ENCODE measurements around the gene ABCA13.

ABCA13 gene

GRCh38 chr7:48497521-48497920, 326.3 kb downstream of the ABCA13 start:
- Histone ChIP-seq H3K18ac (ENCODE audit: low read depth in 1 of 2, low read length in 2 of 2) (no peak overlapping the region), H2BK120ac (ENCODE audit: low read depth, low read length) (no peak overlapping the region), H3K4me1 (ENCODE audit: control insufficient read depth, insufficient read depth, low read depth, low read length) (no peaks in the 10 kb centered on the region), H2BK5ac (ENCODE audit: low read depth, low read length, poor library complexity, severe bottlenecking) (no peak overlapping the region), H3K27me3 (ENCODE audit: control insufficient read depth in 1 of 2, insufficient read depth in 1 of 2, low read length in 2 of 2) (no peaks in the 10 kb centered on the region), H3K79me1 (replicated peaks; ENCODE audit: low read length, poor library complexity, severe bottlenecking) (no peaks in the 10 kb centered on the region), H3K4me2 (ENCODE audit: low read length, poor library complexity, severe bottlenecking) (no peak overlapping the region), H3K27ac (ENCODE audit: low read length, poor library complexity, severe bottlenecking) (no peak overlapping the region), H2BK12ac (ENCODE audit: low read length in 2 of 2) (no peak overlapping the region), H3K9me3 (ENCODE audit: control insufficient read depth, low read length) (peaks cover 4% of the 10 kb centered on the region), H3K4me3 (ENCODE audit: insufficient read depth in 1 of 2, low read depth in 1 of 2, low read length in 2 of 2) (no peak overlapping the region), H3K4ac (ENCODE audit: low read depth in 1 of 2, low read length in 2 of 2) (no peak overlapping the region), H2BK15ac (ENCODE audit: low read depth, poor library complexity, severe bottlenecking) (no peak overlapping the region), H3K36me3 (ENCODE audit: control insufficient read depth in 1 of 2, insufficient read depth in 2 of 2, low read depth in 1 of 2, low read length in 2 of 2) (no peaks in the 10 kb centered on the region), H4K91ac (ENCODE audit: low read length) (no peak overlapping the region), H3K23ac (ENCODE audit: low read length in 2 of 2) (no peak overlapping the region), H3K14ac (ENCODE audit: low read length in 2 of 2) (no peak overlapping the region), H2AFZ (ENCODE audit: low read depth, low read length) (no peak overlapping the region), H2AK5ac (ENCODE audit: low read length, severe bottlenecking) (no peak overlapping the region), H3K9ac (ENCODE audit: low read length) (no peak overlapping the region), H4K8ac (ENCODE audit: low read length) (no peak overlapping the region)
- 46% methylated on average over 3 of the region's 3 CpGs for WGBS
- no peak for DNase-seq

- H2BK120ac ChIP-seq (ENCODE audit: low read depth, low read length): no peak overlapping the region
- H3K9ac ChIP-seq (ENCODE audit: low read length): no peak overlapping the region
- no peak overlapping the region for H3K23ac ChIP-seq (ENCODE audit: low read length in 2 of 2)
- no peak overlapping the region for H4K91ac ChIP-seq (ENCODE audit: low read length)
- no peaks in the 10 kb centered on the region for H3K27me3 ChIP-seq (ENCODE audit: control insufficient read depth in 1 of 2, insufficient read depth in 1 of 2, low read length in 2 of 2)
- no peak overlapping the region for H2BK15ac ChIP-seq (ENCODE audit: low read depth, poor library complexity, severe bottlenecking)
- H3K4me1 ChIP-seq (ENCODE audit: control insufficient read depth, insufficient read depth, low read depth, low read length): no peaks in the 10 kb centered on the region
- no peak overlapping the region for H3K27ac ChIP-seq (ENCODE audit: low read length, poor library complexity, severe bottlenecking)
- DNase-seq: no peak
- H3K4me2 ChIP-seq (ENCODE audit: low read length, poor library complexity, severe bottlenecking): no peak overlapping the region
- H4K8ac ChIP-seq (ENCODE audit: low read length): no peak overlapping the region
- H3K18ac ChIP-seq (ENCODE audit: low read depth in 1 of 2, low read length in 2 of 2): no peak overlapping the region
- no peak overlapping the region for H3K4ac ChIP-seq (ENCODE audit: low read depth in 1 of 2, low read length in 2 of 2)
- no peak overlapping the region for H3K4me3 ChIP-seq (ENCODE audit: insufficient read depth in 1 of 2, low read depth in 1 of 2, low read length in 2 of 2)
- H2AFZ ChIP-seq (ENCODE audit: low read depth, low read length): no peak overlapping the region
- H3K9me3 ChIP-seq (ENCODE audit: control insufficient read depth, low read length): peaks cover 4% of the 10 kb centered on the region
- no peaks in the 10 kb centered on the region for H3K36me3 ChIP-seq (ENCODE audit: control insufficient read depth in 1 of 2, insufficient read depth in 2 of 2, low read depth in 1 of 2, low read length in 2 of 2)
- no peak overlapping the region for H2BK12ac ChIP-seq (ENCODE audit: low read length in 2 of 2)
- H3K79me1 ChIP-seq (replicated peaks; ENCODE audit: low read length, poor library complexity, severe bottlenecking): no peaks in the 10 kb centered on the region
- H2AK5ac ChIP-seq (ENCODE audit: low read length, severe bottlenecking): no peak overlapping the region
- H3K14ac ChIP-seq (ENCODE audit: low read length in 2 of 2): no peak overlapping the region
- WGBS: 78% methylated on average over 3 of the region's 4 CpGs
- H2BK5ac ChIP-seq (ENCODE audit: low read depth, low read length, poor library complexity, severe bottlenecking): no peak overlapping the region
Measured at GRCh38 chr7:48502021-48502420, 330.8 kb downstream of the ABCA13 start.

GRCh38 chr7:48505051-48505450, 333.8 kb downstream of the ABCA13 start:
- no peak overlapping the region for H4K8ac ChIP-seq (ENCODE audit: low read length)
- H2BK15ac ChIP-seq (ENCODE audit: low read depth, poor library complexity, severe bottlenecking): no peak overlapping the region
- no peak overlapping the region for H4K91ac ChIP-seq (ENCODE audit: low read length)
- H3K4me1 ChIP-seq (ENCODE audit: control insufficient read depth, insufficient read depth, low read depth, low read length): no peaks in the 10 kb centered on the region
- no peaks in the 10 kb centered on the region for H3K9me3 ChIP-seq (ENCODE audit: control insufficient read depth, low read length)
- H3K18ac ChIP-seq (ENCODE audit: low read depth in 1 of 2, low read length in 2 of 2): no peak overlapping the region
- H2AK5ac ChIP-seq (ENCODE audit: low read length, severe bottlenecking): no peak overlapping the region
- H3K4ac ChIP-seq (ENCODE audit: low read depth in 1 of 2, low read length in 2 of 2): no peak overlapping the region
- no peak for DNase-seq
- H3K79me1 ChIP-seq (replicated peaks; ENCODE audit: low read length, poor library complexity, severe bottlenecking): no peaks in the 10 kb centered on the region
- no peak overlapping the region for H3K4me3 ChIP-seq (ENCODE audit: insufficient read depth in 1 of 2, low read depth in 1 of 2, low read length in 2 of 2)
- no peak overlapping the region for H3K23ac ChIP-seq (ENCODE audit: low read length in 2 of 2)
- H3K9ac ChIP-seq (ENCODE audit: low read length): no peak overlapping the region
- no peak overlapping the region for H2BK5ac ChIP-seq (ENCODE audit: low read depth, low read length, poor library complexity, severe bottlenecking)
- no peaks in the 10 kb centered on the region for H3K27me3 ChIP-seq (ENCODE audit: control insufficient read depth in 1 of 2, insufficient read depth in 1 of 2, low read length in 2 of 2)
- H2BK120ac ChIP-seq (ENCODE audit: low read depth, low read length): no peak overlapping the region
- no peak overlapping the region for H3K14ac ChIP-seq (ENCODE audit: low read length in 2 of 2)
- H2AFZ ChIP-seq (ENCODE audit: low read depth, low read length): no peak overlapping the region
- no peak overlapping the region for H3K27ac ChIP-seq (ENCODE audit: low read length, poor library complexity, severe bottlenecking)
- H2BK12ac ChIP-seq (ENCODE audit: low read length in 2 of 2): no peak overlapping the region
- H3K4me2 ChIP-seq (ENCODE audit: low read length, poor library complexity, severe bottlenecking): no peak overlapping the region
- no peaks in the 10 kb centered on the region for H3K36me3 ChIP-seq (ENCODE audit: control insufficient read depth in 1 of 2, insufficient read depth in 2 of 2, low read depth in 1 of 2, low read length in 2 of 2)
- WGBS: 82% methylated on average over 6 of the region's 6 CpGs

GRCh38 chr7:48505466-48505865, 334.2 kb downstream of the ABCA13 start:
- no peaks in the 10 kb centered on the region for H3K9me3 ChIP-seq (ENCODE audit: control insufficient read depth, low read length)
- H3K14ac ChIP-seq (ENCODE audit: low read length in 2 of 2): no peak overlapping the region
- 92% methylated on average over 1 of the region's 4 CpGs for WGBS
- H3K18ac ChIP-seq (ENCODE audit: low read depth in 1 of 2, low read length in 2 of 2): no peak overlapping the region
- no peak overlapping the region for H2BK15ac ChIP-seq (ENCODE audit: low read depth, poor library complexity, severe bottlenecking)
- H3K4me3 ChIP-seq (ENCODE audit: insufficient read depth in 1 of 2, low read depth in 1 of 2, low read length in 2 of 2): no peak overlapping the region
- no peak for DNase-seq
- no peak overlapping the region for H4K91ac ChIP-seq (ENCODE audit: low read length)
- H3K79me1 ChIP-seq (replicated peaks; ENCODE audit: low read length, poor library complexity, severe bottlenecking): no peaks in the 10 kb centered on the region
- H2AFZ ChIP-seq (ENCODE audit: low read depth, low read length): no peak overlapping the region
- no peak overlapping the region for H2BK5ac ChIP-seq (ENCODE audit: low read depth, low read length, poor library complexity, severe bottlenecking)
- no peak overlapping the region for H3K4ac ChIP-seq (ENCODE audit: low read depth in 1 of 2, low read length in 2 of 2)
- H3K27ac ChIP-seq (ENCODE audit: low read length, poor library complexity, severe bottlenecking): no peak overlapping the region
- no peak overlapping the region for H3K4me2 ChIP-seq (ENCODE audit: low read length, poor library complexity, severe bottlenecking)
- H4K8ac ChIP-seq (ENCODE audit: low read length): no peak overlapping the region
- no peak overlapping the region for H2AK5ac ChIP-seq (ENCODE audit: low read length, severe bottlenecking)
- H3K36me3 ChIP-seq (ENCODE audit: control insufficient read depth in 1 of 2, insufficient read depth in 2 of 2, low read depth in 1 of 2, low read length in 2 of 2): no peaks in the 10 kb centered on the region
- H3K23ac ChIP-seq (ENCODE audit: low read length in 2 of 2): no peak overlapping the region
- no peaks in the 10 kb centered on the region for H3K4me1 ChIP-seq (ENCODE audit: control insufficient read depth, insufficient read depth, low read depth, low read length)
- no peak overlapping the region for H2BK120ac ChIP-seq (ENCODE audit: low read depth, low read length)
- H2BK12ac ChIP-seq (ENCODE audit: low read length in 2 of 2): no peak overlapping the region
- H3K9ac ChIP-seq (ENCODE audit: low read length): no peak overlapping the region
- H3K27me3 ChIP-seq (ENCODE audit: control insufficient read depth in 1 of 2, insufficient read depth in 1 of 2, low read length in 2 of 2): no peaks in the 10 kb centered on the region
